ENCODE measurements around the gene TBCB. TPM values are rescaled to one million over a fixed set of nuclear protein-coding genes. Genes with fewer than 3 reads are reported as not detected.
"Not testable (repeated sequence)": the region's sequence is repeated elsewhere in the genome, so short reads cannot be mapped to it uniquely, and the experiment has no call there.

Gene TBCB
- total RNA-seq, 3 donors from 2014 or later: 106 to 146 (median 124) TPM

DNA sequence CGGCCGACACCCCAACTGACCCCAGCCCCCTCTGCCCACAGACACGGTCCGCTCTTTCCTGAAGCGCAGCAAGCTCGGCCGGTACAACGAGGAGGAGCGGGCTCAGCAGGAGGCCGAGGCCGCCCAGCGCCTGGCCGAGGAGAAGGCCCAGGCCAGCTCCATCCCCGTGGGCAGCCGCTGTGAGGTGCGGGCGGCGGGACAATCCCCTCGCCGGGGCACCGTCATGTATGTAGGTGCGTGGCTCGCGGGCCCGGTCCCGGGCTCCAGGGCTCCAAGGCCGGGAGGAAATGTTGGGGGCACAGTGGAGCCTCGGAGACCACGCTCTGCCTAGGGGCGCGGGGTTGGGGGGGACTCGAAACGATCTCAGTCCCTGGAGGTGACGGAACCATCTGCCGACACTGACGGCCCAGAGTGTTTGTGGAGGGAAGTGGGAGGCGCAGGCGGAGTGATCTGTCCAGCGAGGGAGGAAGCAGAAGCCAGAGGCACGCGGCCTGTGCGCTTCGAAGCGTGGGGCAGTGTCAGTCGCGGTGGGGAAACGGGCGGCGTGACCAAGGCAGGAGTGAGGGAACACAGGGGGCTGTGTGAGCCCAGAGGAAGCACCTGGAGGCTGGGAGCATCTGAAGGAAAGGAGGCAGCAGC, 6.3 kb downstream of the TBCB start:
- no peak overlapping the region for H3K27ac ChIP-seq
- H3K36me3 ChIP-seq: no peaks in the 10 kb centered on the region
- no peak for TF ChIP-seq POLR2AphosphoS5 (IDR thresholded peaks at IDR 0.05)
- TF ChIP-seq, protein P1, sequence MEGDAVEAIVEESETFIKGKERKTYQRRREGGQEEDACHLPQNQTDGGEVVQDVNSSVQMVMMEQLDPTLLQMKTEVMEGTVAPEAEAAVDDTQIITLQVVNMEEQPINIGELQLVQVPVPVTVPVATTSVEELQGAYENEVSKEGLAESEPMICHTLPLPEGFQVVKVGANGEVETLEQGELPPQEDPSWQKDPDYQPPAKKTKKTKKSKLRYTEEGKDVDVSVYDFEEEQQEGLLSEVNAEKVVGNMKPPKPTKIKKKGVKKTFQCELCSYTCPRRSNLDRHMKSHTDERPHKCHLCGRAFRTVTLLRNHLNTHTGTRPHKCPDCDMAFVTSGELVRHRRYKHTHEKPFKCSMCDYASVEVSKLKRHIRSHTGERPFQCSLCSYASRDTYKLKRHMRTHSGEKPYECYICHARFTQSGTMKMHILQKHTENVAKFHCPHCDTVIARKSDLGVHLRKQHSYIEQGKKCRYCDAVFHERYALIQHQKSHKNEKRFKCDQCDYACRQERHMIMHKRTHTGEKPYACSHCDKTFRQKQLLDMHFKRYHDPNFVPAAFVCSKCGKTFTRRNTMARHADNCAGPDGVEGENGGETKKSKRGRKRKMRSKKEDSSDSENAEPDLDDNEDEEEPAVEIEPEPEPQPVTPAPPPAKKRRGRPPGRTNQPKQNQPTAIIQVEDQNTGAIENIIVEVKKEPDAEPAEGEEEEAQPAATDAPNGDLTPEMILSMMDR (IDR thresholded peaks at IDR 0.05): no peak
- no peak for TF ChIP-seq POLR2A (IDR thresholded peaks at IDR 0.05)
- intact Hi-C loops (cut with DNase I; ENCODE audit: low total_unique reads): loop anchor here (10.0 kb wide), 1 partner anchor 53 kb away; no protein-coding TSS in a partner anchor
- DNase-seq (ENCODE audit: low spot score in 2 of 2): no peak
- no peak overlapping the region for H3K4me3 ChIP-seq
- H3K4me1 ChIP-seq: no peaks in the 10 kb centered on the region
- no peaks in the 10 kb centered on the region for H3K9me3 ChIP-seq
- H3K27me3 ChIP-seq: no peaks in the 10 kb centered on the region

DNA sequence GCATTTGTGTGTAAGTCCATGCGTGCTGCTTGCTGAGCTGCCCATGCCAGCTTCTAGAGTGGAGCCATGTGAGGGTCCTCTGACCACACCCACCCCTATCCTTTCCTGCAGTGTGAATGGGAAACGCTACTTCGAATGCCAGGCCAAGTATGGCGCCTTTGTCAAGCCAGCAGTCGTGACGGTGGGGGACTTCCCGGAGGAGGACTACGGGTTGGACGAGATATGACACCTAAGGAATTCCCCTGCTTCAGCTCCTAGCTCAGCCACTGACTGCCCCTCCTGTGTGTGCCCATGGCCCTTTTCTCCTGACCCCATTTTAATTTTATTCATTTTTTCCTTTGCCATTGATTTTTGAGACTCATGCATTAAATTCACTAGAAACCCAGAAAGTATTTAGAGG, 10.3 kb downstream of the TBCB start:
- no peaks in the 10 kb centered on the region for H3K9me3 ChIP-seq
- peaks cover 0 to 5% of the 10 kb centered on the region in 2 donors for H3K4me1 ChIP-seq
- intact Hi-C loops (cut with DNase I; ENCODE audit: low total_unique reads): loop anchor here (10.0 kb wide), 1 partner anchor 49 kb away; no protein-coding TSS in a partner anchor
- H3K4me3 ChIP-seq: no peak overlapping the region
- TF ChIP-seq POLR2A (IDR thresholded peaks at IDR 0.05): no peak
- TF ChIP-seq, protein P1 (IDR thresholded peaks at IDR 0.05): no peak
- TF ChIP-seq POLR2AphosphoS5 (IDR thresholded peaks at IDR 0.05): no peak
- H3K36me3 ChIP-seq: no peaks in the 10 kb centered on the region
- H3K27me3 ChIP-seq: no peaks in the 10 kb centered on the region
- DNase-seq (ENCODE audit: low spot score in 2 of 2): no peak
- no peak overlapping the region for H3K27ac ChIP-seq

DNA sequence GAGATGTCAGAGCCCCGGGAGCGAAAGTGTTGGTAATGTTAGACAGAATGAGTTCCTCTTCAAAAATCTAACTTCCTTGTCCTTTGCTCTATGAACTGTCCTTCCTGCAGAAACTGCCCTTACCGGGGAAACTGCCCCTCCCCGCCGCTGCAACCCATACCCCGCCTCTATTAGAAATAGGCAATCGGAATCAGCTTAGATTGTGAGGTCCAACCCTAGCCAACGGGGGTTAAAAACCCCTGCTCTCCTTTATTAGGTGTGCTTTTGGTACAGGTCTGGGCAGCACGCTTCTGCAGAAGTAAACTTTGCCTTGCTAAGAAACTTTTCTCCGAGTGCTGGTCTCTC, 13.1 kb downstream of the TBCB start:
- peaks cover 0 to 5% of the 10 kb centered on the region in 2 donors for H3K4me1 ChIP-seq
- no peaks in the 10 kb centered on the region for H3K36me3 ChIP-seq
- peak overlapping the region; percentile 35 to 71 (median 53) for H3K4me3 ChIP-seq
- intact Hi-C loops (cut with DNase I; ENCODE audit: low total_unique reads): loop anchor here (10.0 kb wide), 1 partner anchor 46 kb away; no protein-coding TSS in a partner anchor
- DNase-seq (ENCODE audit: low spot score in 2 of 2): no peak
- H3K9me3 ChIP-seq: no peaks in the 10 kb centered on the region
- TF ChIP-seq POLR2AphosphoS5 (IDR thresholded peaks at IDR 0.05) (no peak), POLR2A (IDR thresholded peaks at IDR 0.05) (no peak)
- TF ChIP-seq, protein P1 (IDR thresholded peaks at IDR 0.05): no peak
- peak overlapping the region; percentile 91 to 95 for H3K27ac ChIP-seq
- H3K27me3 ChIP-seq: no peaks in the 10 kb centered on the region

DNA sequence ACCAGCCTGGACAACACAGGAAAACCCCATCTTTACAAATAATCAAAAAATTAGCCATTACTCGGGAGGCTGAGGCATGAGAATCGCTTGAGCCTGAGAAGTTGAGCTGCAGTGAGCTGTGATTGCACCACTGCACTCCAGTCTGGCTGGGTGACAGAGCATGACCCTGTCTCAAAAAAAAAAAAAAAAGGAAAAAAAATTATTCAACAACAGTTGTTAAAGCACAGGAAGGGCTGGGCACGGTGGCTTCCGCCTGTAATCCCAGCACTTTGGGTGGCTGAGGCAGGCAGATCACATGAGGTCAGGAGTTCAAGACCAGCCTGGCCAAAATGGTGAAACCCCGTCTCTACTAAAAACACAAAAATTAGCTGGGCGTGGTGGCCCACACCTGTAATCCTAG, 16.0 kb downstream of the TBCB start:
- DNase-seq (ENCODE audit: low spot score in 2 of 2); H3K27me3 ChIP-seq; H3K4me1 ChIP-seq; intact Hi-C loops (cut with DNase I; ENCODE audit: low total_unique reads); H3K36me3 ChIP-seq; H3K9me3 ChIP-seq; H3K4me3 ChIP-seq: not testable (repeated sequence)
- H3K27ac ChIP-seq: peak overlapping the region in 1 of 2 donors; percentile 23

DNA sequence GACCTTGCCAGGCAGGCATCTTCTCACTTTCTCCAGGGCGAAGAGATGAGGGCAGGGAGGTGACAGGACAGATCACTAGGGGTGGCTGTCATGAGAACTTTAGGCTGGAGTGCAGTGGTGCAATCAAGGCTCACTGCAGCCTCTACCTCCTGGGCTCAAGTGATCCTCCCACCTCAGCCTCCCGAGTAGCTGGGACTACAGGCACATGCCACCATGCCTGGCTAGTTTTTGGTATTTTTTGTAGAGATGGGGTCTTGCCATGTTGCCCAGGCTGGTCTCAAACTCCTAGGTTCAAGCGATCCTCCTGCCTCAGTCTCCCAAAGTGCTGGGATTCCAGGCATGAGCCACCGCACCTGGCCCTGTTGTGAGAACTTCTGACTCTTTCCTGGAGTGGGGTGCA, 19.6 kb downstream of the TBCB start:
- H3K36me3 ChIP-seq; H3K9me3 ChIP-seq; H3K4me1 ChIP-seq; H3K4me3 ChIP-seq; intact Hi-C loops (cut with DNase I; ENCODE audit: low total_unique reads); DNase-seq (ENCODE audit: low spot score in 2 of 2); H3K27me3 ChIP-seq: not testable (repeated sequence)
- H3K27ac ChIP-seq: peak overlapping the region; percentile 19 to 92

DNA sequence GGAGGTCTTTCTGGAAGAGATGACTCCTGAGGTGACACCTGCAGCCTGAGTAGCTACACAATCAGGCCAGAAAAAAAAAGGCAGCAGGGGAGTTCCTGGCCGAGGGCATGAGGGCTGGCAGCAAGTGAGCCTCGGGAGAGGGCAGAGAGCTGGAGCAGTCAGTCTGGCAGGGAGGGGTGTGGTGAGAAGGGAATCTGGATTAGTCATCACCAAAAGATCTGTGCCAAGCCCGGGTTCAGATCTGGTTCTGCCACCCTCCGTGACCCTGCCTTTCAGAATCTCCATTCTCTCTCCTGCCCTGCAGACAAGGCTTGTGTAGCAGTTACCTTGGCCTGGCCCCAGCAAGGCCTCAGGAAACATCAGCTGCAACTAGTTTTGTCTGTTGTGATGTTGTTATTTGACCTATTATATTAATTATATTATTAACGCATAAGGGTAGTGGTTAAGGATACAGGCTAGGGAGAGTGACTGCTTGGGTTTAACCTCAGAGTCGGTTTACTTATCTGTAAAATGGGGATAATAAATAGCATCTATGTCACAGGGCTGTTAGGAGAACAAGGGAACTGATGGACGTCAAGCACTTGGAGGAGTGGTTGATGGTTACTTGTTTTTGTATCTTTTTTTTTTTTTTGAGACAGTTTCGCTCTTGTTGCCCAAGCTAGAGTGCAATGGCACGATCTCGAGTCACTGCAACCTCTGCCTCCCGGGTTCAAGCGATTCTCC, 21.9 kb downstream of the TBCB start:
- Histone ChIP-seq H3K27me3 (no peaks in the 10 kb centered on the region), H3K9me3 (no peaks in the 10 kb centered on the region), H3K27ac (peak overlapping the region; percentile 87 to 92), H3K4me1 (peaks cover 0 to 4% of the 10 kb centered on the region in 2 donors), H3K4me3 (peak overlapping the region in 2 of 3 donors; percentile 10 to 18), H3K36me3 (no peaks in the 10 kb centered on the region)
- peak; percentile 82 to 92 for DNase-seq (ENCODE audit: low spot score in 2 of 2)
- intact Hi-C loops (cut with DNase I; ENCODE audit: low total_unique reads): no loop called here
- no peak for TF ChIP-seq POLR2A (IDR thresholded peaks at IDR 0.05)
- TF ChIP-seq POLR2AphosphoS5 (IDR thresholded peaks at IDR 0.05): peak; percentile 37 to 66 (median 47)
- TF ChIP-seq, protein P1 (IDR thresholded peaks at IDR 0.05): no peak
